HG03442 (cell line): ENCODE results near the gene CALHM3.
"Not testable (repeated sequence)": the region's sequence is repeated elsewhere in the genome, so short reads cannot be mapped to it uniquely, and the experiment has no call there.

Experiments used
- ATAC-seq: cut with Tn5 transposase; IDR thresholded peaks from one replicate; pipeline ENCODE4 v1.9.1; 2021; ENCODE audit warnings: mild to moderate bottlenecking, moderate library complexity; ENCODE audit not compliant: unreplicated experiment

Gene CALHM3

GRCh38 chr10:103502849-103503660, 24.0 kb upstream of the CALHM3 start:
- ATAC-seq, result no peak

DNA sequence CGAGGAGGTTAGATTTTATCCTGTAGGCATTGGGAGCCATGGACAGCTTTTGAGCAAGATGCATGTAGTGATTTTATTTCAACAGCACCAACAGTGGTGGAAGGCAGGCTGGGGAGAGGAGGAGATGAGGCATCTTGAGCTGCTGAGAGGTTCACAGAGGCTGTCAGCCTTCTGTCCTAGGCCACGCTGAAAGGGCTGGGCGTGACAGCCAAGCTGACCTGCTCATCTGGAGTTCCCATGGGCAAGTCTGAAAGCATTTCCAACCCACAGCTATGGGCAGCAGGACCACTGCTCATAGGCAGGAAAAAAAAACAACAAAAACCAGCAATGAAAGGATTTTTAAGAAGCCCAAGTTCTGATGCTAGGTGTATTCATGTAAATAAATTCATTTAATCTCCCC, 22.1 kb upstream of the CALHM3 start:
- ATAC-seq, result no peak

DNA sequence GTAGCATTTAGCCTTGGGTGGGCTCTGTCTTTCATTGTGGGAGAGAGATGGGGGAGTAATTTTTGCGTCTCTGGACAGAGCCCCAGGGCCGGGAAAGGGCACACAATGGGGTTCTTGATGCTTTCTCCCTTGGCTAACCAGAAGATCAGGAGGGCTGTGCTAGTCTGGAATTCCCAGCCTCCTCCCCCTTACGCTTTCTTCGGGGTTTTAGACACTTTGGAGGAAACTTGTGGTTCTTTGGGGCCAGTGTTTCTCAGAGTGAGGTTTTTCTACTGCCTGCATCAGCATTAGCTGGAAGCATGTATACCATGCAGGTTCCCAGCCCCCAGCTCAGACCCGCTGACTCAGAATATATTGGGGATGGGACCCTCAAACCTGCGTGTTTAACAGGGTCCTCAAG, 21.4 kb upstream of the CALHM3 start:
- no peak for ATAC-seq

GRCh38 chr10:103499881-103500280, 20.8 kb upstream of the CALHM3 start:
- no peak for ATAC-seq

GRCh38 chr10:103498936-103499638, 20.0 kb upstream of the CALHM3 start:
- no peak for ATAC-seq

DNA sequence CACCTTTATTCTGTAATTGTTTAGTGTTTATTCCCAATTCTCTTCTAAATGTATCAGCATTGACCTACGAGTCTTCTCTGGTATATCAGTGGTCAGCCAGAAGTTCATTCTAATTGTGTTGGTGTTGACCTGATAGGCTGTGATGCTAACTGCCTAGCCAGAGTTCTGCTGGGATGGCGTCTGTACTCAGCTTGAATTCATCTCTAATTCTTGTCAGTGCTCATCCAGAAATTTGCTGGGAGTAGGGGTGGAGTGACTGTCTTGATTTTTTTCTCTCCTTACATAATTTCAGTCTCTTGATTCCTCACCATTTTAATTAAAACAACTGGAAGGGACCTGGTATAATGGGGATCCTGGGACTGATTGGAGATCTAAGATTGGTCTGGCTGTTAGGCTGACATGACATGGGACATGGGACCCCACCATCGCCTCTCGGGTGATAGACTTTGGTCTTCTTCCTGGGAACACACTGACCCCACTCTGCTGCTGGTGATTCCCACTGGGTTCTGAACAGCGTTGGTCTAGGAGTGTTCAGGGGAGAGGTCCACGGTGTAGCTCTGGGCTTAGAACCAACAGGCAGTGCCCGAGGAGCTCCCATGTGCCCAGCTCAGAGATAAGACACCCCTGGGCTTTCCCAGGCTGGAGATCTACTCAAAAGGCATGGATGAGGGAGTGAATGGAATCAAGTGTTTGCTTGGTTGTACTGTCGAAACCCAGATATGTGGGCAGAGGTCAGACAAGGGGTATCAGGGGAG, 18.3 kb upstream of the CALHM3 start:
- no peak for ATAC-seq

DNA sequence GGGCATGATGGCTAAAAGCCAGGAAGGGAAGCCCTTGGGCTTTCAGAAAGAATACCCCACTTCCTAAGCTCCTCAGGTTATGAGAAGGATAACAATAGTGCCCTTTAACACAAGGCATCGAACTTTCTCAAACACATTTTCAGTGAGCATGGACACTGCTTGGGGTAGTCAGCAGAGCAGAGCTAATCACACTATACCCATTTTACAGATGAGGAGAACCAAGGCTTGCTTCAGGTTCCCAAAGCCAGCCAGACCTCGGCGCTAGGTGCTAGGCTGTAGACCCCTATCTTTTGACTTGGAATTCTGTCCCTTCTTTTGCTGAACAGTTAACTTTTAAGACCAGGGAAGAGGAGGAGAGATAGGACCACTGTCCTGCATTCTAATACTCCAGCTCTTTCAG, 16.3 kb upstream of the CALHM3 start:
- no peak for ATAC-seq

GRCh38 chr10:103493916-103494877, 15.2 kb upstream of the CALHM3 start:
- ATAC-seq, result no peak

DNA sequence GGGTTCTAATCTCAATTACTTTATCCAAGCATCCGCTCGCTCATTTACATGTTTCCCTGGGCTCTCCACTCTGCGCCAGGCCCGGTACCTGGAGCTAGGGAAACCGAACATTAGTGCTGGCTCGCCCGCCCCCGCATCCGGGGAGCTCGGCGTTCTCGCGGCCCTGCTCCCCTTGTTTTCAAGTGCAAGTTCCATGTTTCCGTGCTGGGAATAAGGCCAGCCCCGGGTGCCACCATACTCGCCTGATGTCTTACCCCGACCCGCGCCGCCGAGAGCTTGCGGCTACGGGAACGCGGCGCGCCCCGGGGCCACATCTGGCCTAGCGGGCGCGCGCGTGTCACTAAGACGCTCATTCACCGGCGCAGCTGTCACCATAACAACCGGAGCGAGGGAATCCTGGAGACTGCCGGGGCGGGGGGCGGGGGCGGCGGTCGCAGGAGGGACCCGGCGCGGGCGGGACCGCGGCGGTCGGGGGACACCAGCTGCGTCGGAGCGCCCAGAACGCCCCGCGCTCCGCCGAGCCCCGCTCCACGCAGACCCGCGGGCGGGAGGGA, 14.4 kb upstream of the CALHM3 start, which contains the start of gene NEURL1:
Gene NEURL1, plus strand, starts transcription at position 344 of the 554 bp plus-strand sequence. CDS start 683 bp downstream, outside the sequence.
- ATAC-seq, result no peak

GRCh38 chr10:103492655-103493261, 13.7 kb upstream of the CALHM3 start:
- no peak for ATAC-seq

DNA sequence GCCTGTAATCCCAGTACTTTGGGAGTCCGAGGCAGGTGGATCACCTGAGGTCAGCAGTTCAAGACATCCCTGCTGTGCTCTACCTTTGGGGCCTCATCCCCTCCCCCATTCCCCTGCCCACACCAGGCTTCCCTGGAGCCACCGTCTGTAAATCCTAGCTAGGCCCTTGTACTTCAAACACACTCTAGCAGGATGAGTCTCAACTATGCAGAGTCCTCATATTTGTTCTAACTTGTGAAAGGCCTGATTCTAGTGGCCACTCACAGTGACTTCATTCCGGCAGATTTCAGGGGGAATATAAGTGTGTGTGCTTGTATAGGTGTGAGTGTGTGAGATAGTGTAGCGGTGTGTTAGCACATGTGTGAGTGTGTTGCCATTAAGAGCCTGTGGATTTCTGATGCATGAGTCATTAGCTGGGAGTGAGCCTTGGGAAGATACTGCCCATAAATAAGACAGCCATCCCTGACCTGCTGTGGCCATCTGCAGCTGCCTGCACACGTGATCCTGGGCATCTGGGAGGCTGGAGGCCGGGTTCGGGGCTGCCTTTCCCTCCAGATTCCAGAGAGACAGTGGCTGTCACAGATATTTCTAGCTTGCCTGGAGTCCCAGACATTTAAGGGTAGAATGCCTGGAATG, 12.8 kb upstream of the CALHM3 start:
- ATAC-seq, result no peak

DNA sequence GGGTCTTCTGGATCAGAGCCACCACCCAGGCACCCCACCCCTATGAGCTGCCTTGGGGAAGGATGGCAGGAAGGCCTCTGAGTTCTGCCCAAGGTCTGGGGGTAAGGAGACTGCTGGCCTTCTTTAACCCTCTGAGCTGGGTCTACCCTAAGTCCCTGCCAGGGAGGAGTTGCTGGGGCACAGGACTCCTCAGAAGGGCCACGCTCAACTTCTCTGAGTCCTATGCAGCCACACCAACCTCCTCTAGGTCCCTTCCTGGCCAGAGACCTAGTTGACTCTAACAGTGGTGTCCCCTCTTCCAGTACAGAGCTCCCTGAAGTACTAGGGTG, 11.9 kb upstream of the CALHM3 start:
- peak; percentile 15 for ATAC-seq

DNA sequence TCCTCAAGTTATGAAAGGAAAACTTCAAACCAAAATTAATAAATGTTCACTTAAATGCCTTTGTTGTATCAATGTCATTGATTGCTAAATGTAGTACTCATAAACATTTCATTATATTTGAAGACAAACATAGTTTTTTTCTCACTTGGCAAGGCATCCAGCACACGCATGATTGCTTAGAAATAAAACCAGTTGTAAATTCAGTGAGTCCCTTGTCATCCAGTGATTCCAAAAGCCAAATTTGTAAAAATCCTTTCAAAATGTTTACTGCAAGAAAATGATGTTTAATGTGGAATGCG, 8.3 kb upstream of the CALHM3 start:
- no peak for ATAC-seq

GRCh38 chr10:103486635-103487409, 7.8 kb upstream of the CALHM3 start:
- not testable (repeated sequence) for ATAC-seq

- ATAC-seq, result peak; percentile 60
Measured at GRCh38 chr10:103481974-103482531, 3.0 kb upstream of the CALHM3 start.

DNA sequence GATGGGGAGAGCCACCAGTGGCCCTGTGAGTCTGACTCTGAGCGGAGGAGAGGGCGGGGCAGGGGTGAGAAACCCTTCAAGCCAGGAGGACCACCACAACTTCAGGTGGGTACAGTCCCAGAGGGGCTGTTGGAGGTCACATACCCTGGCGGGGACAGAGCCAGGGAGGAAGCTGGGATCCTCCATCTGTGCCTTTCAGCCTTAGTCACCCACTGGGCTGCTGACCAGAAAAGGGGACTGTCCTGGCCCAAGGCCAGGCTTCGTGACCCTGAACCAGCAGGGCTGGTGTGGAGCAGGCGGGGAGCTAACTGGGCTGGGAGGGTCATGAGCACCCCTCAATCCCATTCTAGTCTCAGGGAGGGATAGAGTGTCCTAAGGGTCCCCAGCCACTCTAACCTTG, 1.5 kb upstream of the CALHM3 start:
- ATAC-seq, result no peak

DNA sequence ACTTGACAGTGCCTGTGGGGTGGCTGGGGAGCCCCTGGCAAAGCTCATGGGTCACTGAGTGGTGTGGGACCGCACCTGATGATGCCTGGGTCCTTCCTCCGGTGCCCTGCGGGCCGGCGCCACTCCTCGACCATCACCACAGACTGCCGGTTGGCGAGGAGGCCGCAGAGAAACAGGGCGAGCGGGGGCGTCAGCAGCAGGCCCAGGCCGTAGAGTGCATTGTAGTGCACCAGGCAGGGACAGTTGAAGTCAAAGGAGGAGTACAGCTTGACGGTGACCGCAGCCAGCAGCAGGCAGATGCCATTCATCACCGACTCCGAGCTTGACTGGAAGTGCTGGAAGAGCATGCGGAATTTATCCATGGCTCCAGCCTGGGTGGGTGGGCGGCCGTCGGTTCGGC, 369 bp downstream of the CALHM3 start:
- no peak for ATAC-seq

DNA sequence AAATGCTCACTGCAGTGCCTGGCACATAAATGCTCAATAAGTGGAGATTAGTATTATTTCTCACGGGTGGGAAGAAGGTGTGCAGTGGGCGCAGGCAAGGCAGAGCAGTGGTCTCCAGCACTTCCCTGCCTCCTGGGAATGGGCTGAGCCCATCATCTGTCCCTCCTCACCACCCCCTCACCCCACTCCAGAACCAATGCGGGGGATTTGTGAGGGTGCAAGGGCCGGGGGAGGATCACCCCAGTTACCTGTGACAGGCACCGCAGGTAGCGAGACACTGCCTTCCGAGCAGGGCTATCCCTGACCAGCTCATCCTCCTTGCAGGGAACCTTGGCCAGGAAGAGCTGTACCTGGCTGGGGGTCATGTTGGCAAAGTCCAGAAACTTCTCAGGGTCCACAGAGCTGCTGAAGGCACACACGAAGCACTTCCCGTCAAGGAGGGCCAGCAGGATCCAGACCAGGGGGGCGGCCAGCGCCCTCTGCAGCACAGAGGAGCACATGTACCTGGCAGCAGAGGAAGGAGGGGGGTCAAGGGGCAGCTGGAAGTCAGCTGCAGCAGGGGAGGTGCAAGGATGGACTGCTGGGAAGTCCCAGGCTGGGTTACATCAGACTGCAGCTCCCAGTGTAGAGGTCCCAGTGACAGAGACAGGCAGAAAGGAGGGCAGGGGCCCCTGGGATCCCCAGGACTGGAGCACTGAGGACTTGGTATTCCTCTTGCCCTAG, 2.8 kb downstream of the CALHM3 start:
- ATAC-seq, result no peak
